CD4-positive, alpha-beta memory T cell (primary cell): ENCODE measurements around the gene JDP2. TPM values are rescaled to one million over a fixed set of nuclear protein-coding genes. Genes with fewer than 3 reads are reported as not detected.
"Not testable (repeated sequence)": the region's sequence is repeated elsewhere in the genome, so short reads cannot be mapped to it uniquely, and the experiment has no call there.

Source experiments
- CTCF ChIA-PET: fragments of 350-600 bp; sonication (Branson Sonifier 250); formaldehyde crosslinking; loops from one replicate; lab custom pipeline; 2021; ENCODE audit warnings: inconsistent platforms; ENCODE audit not compliant: partially characterized antibody; lab: Charles Lee
- POLR2A ChIA-PET: fragments of 350-600 bp; sonication (Branson Sonifier 250); formaldehyde crosslinking; loops from one replicate; lab custom pipeline; 2021; ENCODE audit not compliant: partially characterized antibody; lab: Charles Lee
- DNase-seq, 5 donors: peaks; one replicate each; pipeline versions ENCODE4 v3.0.0 to v3.0.0-alpha.2; 2020 to 2022; ENCODE audit warnings: mixed read lengths in 1 of 5
- H3K27ac ChIP-seq: one replicate; pipeline ENCODE4 v1.7.0; 2013; ENCODE audit warnings: low read depth, low read length
- H3K27me3 ChIP-seq: 2 replicates; pipeline ENCODE4 v1.7.0; 2013; ENCODE audit warnings: mild to moderate bottlenecking, low read length, moderate library complexity; ENCODE audit not compliant: insufficient read depth
- H3K36me3 ChIP-seq: 2 replicates; pipeline ENCODE4 v1.7.0; 2013; ENCODE audit warnings: mild to moderate bottlenecking, low read length, moderate library complexity; ENCODE audit not compliant: insufficient read depth
- H3K4me1 ChIP-seq: 2 replicates; pipeline ENCODE4 v1.7.0; 2013; ENCODE audit warnings: mild to moderate bottlenecking, low read length, moderate library complexity; ENCODE audit not compliant: insufficient read depth
- H3K4me3 ChIP-seq, 2 donors: one replicate each; pipeline ENCODE4 v1.7.0; 2013; ENCODE audit warnings: low read length in 2 of 2, mild to moderate bottlenecking in 1 of 2
- H3K9me3 ChIP-seq, 2 donors: one replicate each; pipeline ENCODE4 v1.7.0; 2013; ENCODE audit warnings: low read length in 2 of 2, control low read depth in 1 of 2; ENCODE audit not compliant: control insufficient read depth in 1 of 2
- H3K27ac Mint-ChIP-seq, 7 donors: one replicate each; pipeline ENCODE4 v1.8.0; 2020 to 2021; ENCODE audit warnings: mixed read lengths in 7 of 7, mild to moderate bottlenecking in 6 of 7, inconsistent platforms in 3 of 7, moderate library complexity in 3 of 7
- H3K27me3 Mint-ChIP-seq, 2 donors: one replicate each; pipeline ENCODE4 v1.8.0; 2020 to 2021; ENCODE audit warnings: mixed read lengths in 2 of 2
- H3K36me3 Mint-ChIP-seq, 2 donors: one replicate each; pipeline ENCODE4 v1.8.0; 2020 to 2021; ENCODE audit warnings: mixed read lengths in 2 of 2, inconsistent platforms in 1 of 2, mild to moderate bottlenecking in 1 of 2
- H3K4me1 Mint-ChIP-seq, 4 donors: one replicate each; pipeline ENCODE4 v1.8.0; 2020 to 2021; ENCODE audit warnings: mixed read lengths in 4 of 4, mild to moderate bottlenecking in 1 of 4
- H3K4me3 Mint-ChIP-seq, 8 donors: one replicate each; pipeline ENCODE4 v1.8.0; 2020 to 2021; ENCODE audit warnings: mixed read lengths in 8 of 8, mild to moderate bottlenecking in 7 of 8, moderate library complexity in 6 of 8, inconsistent platforms in 3 of 8
- H3K9me3 Mint-ChIP-seq, 8 donors: one replicate each; pipeline ENCODE4 v1.8.0; 2020 to 2021; ENCODE audit warnings: mixed read lengths in 8 of 8, mild to moderate bottlenecking in 5 of 8, inconsistent platforms in 3 of 8, moderate library complexity in 1 of 8
- intact Hi-C: fragments of 100-400 bp; cut with micrococcal nuclease; formaldehyde crosslinking; loops from one replicate; pipeline ENCODE4 v1.15.1; 2023
- polyA plus RNA-seq, 2 donors: library from polyadenylated mRNA; unstranded; fragments of 300-500 nt; fragmentation: Illumina TruSeq; gene quantifications; one replicate each; pipeline ENCODE4 v1.2.3, GENCODE V29; 2021
- total RNA-seq, 2 experiments: library from RNA; stranded (reverse); gene quantifications; one replicate each; pipeline ENCODE4 v1.2.3, GENCODE V29; 2021

JDP2 gene
- total and polyA plus RNA-seq, 4 experiments from 2014 or later = 0.20 to 0.79 (median 0.78) TPM; not detected in 1

- H3K27me3 ChIP-seq, H3K4me3 Mint-ChIP-seq, H3K27ac ChIP-seq, POLR2A ChIA-PET, H3K36me3 Mint-ChIP-seq, H3K36me3 ChIP-seq, H3K4me3 ChIP-seq, H3K9me3 ChIP-seq, intact Hi-C loops, H3K4me1 Mint-ChIP-seq, H3K27me3 Mint-ChIP-seq, H3K27ac Mint-ChIP-seq, H3K9me3 Mint-ChIP-seq, H3K4me1 ChIP-seq, DNase-seq: not testable (repeated sequence)
- CTCF ChIA-PET = interaction anchor here (0.7 kb wide), 1 partner anchor 12 kb away, joined by 3 read pairs; no protein-coding TSS in a partner anchor
Measured at GRCh38 chr14:75474127-75474526, 46.3 kb downstream of the JDP2 start.

- H3K4me1 ChIP-seq = no peaks in the 10 kb centered on the region
- peaks cover 4% of the 10 kb centered on the region in 2 donors for H3K27me3 Mint-ChIP-seq
- H3K4me3 Mint-ChIP-seq = no peak overlapping the region
- intact Hi-C loops = no loop called here
- H3K27me3 ChIP-seq = no peaks in the 10 kb centered on the region
- H3K27ac Mint-ChIP-seq = no peak overlapping the region
- H3K4me1 Mint-ChIP-seq = no peaks in the 10 kb centered on the region
- no peaks in the 10 kb centered on the region for H3K9me3 ChIP-seq
- no peak for DNase-seq
- no peaks in the 10 kb centered on the region for H3K36me3 ChIP-seq
- POLR2A ChIA-PET = no interaction called here
- H3K4me3 ChIP-seq = no peak overlapping the region
- CTCF ChIA-PET = interaction anchor here (0.6 to 4.7 kb wide), 4 partner anchors 12 to 226 kb away, joined by 3 to 23 read pairs (median 4); no protein-coding TSS in a partner anchor
- H3K9me3 Mint-ChIP-seq = no peaks in the 10 kb centered on the region
- H3K27ac ChIP-seq = no peak overlapping the region
- H3K36me3 Mint-ChIP-seq = no peaks in the 10 kb centered on the region
Measured at GRCh38 chr14:75476274-75476995, 48.6 kb downstream of the JDP2 start.

- POLR2A ChIA-PET = no interaction called here
Measured at GRCh38 chr14:75477881-75478280, 50.1 kb downstream of the JDP2 start.

GRCh38 chr14:75479770-75480600 lies 52.2 kb downstream of the JDP2 start:
- H3K4me3 Mint-ChIP-seq = no peak overlapping the region
- ChIA-PET POLR2A (no interaction called here), CTCF (interaction anchor here (1.4 to 4.7 kb wide), 2 partner anchors 9 to 167 kb away, joined by 3 to 23 read pairs; no protein-coding TSS in a partner anchor)
- no peaks in the 10 kb centered on the region for H3K9me3 ChIP-seq
- no peak overlapping the region for H3K27ac Mint-ChIP-seq
- no peak overlapping the region for H3K4me3 ChIP-seq
- H3K27me3 ChIP-seq = no peaks in the 10 kb centered on the region
- no peaks in the 10 kb centered on the region for H3K9me3 Mint-ChIP-seq
- no peaks in the 10 kb centered on the region for H3K4me1 Mint-ChIP-seq
- intact Hi-C loops = no loop called here
- H3K27me3 Mint-ChIP-seq = peaks cover 2 to 4% of the 10 kb centered on the region in 2 donors
- no peak for DNase-seq
- no peaks in the 10 kb centered on the region for H3K36me3 Mint-ChIP-seq
- no peaks in the 10 kb centered on the region for H3K36me3 ChIP-seq
- H3K27ac ChIP-seq = no peak overlapping the region
- no peaks in the 10 kb centered on the region for H3K4me1 ChIP-seq

More at GRCh38 chr14:75477881-75478280, 50.1 kb downstream of the JDP2 start:
- H3K9me3 Mint-ChIP-seq = no peaks in the 10 kb centered on the region
- H3K4me3 Mint-ChIP-seq = no peak overlapping the region
- H3K27me3 Mint-ChIP-seq = peaks cover 2 to 4% of the 10 kb centered on the region in 2 donors
- peak overlapping the region in 1 of 7 donors; percentile 38 for H3K27ac Mint-ChIP-seq
- Histone ChIP-seq H3K4me1 (no peaks in the 10 kb centered on the region), H3K27ac (no peak overlapping the region), H3K36me3 (no peaks in the 10 kb centered on the region), H3K9me3 (no peaks in the 10 kb centered on the region), H3K27me3 (no peaks in the 10 kb centered on the region), H3K4me3 (no peak overlapping the region)
- CTCF ChIA-PET = interaction anchor here (1.5 to 4.7 kb wide), 2 partner anchors 11 to 17 kb away, joined by 3 to 23 read pairs; no protein-coding TSS in a partner anchor
- H3K4me1 Mint-ChIP-seq = no peaks in the 10 kb centered on the region
- no peaks in the 10 kb centered on the region for H3K36me3 Mint-ChIP-seq
- intact Hi-C loops = no loop called here
- no peak for DNase-seq

GRCh38 chr14:75482366-75482765 lies 54.5 kb downstream of the JDP2 start:
- Histone ChIP-seq H3K27me3 (no peaks in the 10 kb centered on the region), H3K4me3 (no peak overlapping the region), H3K9me3 (no peaks in the 10 kb centered on the region), H3K36me3 (no peaks in the 10 kb centered on the region), H3K27ac (no peak overlapping the region), H3K4me1 (peaks cover 5% of the 10 kb centered on the region)
- H3K4me1 Mint-ChIP-seq = peaks cover 3 to 10% (median 6%) of the 10 kb centered on the region in 4 donors
- H3K27me3 Mint-ChIP-seq = no peaks in the 10 kb centered on the region
- H3K9me3 Mint-ChIP-seq = no peaks in the 10 kb centered on the region
- H3K4me3 Mint-ChIP-seq = no peak overlapping the region
- H3K27ac Mint-ChIP-seq = no peak overlapping the region
- ChIA-PET CTCF (interaction anchor here (0.7 kb wide), 1 partner anchor 37 kb away, joined by 3 read pairs; no protein-coding TSS in a partner anchor), POLR2A (no interaction called here)
- intact Hi-C loops = no loop called here
- DNase-seq = no peak
- H3K36me3 Mint-ChIP-seq = no peaks in the 10 kb centered on the region

GRCh38 chr14:75484711-75485429 lies 57.0 kb downstream of the JDP2 start:
- no peaks in the 10 kb centered on the region for H3K9me3 ChIP-seq
- no peaks in the 10 kb centered on the region for H3K36me3 ChIP-seq
- intact Hi-C loops = no loop called here
- no peaks in the 10 kb centered on the region for H3K27me3 Mint-ChIP-seq
- H3K9me3 Mint-ChIP-seq = no peaks in the 10 kb centered on the region
- CTCF ChIA-PET = interaction anchor here (0.9 to 1.7 kb wide), 4 partner anchors 7 to 353 kb away, joined by 3 to 9 read pairs (median 4); no protein-coding TSS in a partner anchor
- no peak overlapping the region for H3K4me3 ChIP-seq
- no peak for DNase-seq
- no peak overlapping the region for H3K4me3 Mint-ChIP-seq
- H3K4me1 Mint-ChIP-seq = peaks cover 8 to 20% (median 15%) of the 10 kb centered on the region in 4 donors
- POLR2A ChIA-PET = interaction anchor here (0.6 kb wide), 1 partner anchor 363 kb away, joined by 3 read pairs; no protein-coding TSS in a partner anchor
- H3K27ac Mint-ChIP-seq = no peak overlapping the region
- no peaks in the 10 kb centered on the region for H3K36me3 Mint-ChIP-seq
- no peaks in the 10 kb centered on the region for H3K27me3 ChIP-seq
- peaks cover 14% of the 10 kb centered on the region for H3K4me1 ChIP-seq
- no peak overlapping the region for H3K27ac ChIP-seq
